ENCODE measurements around the gene ELK1. TPM values are rescaled to one million over a fixed set of nuclear protein-coding genes. Genes with fewer than 3 reads are reported as not detected.

Gene ELK1
- total and polyA plus RNA-seq, 2 of the 8 experiments (the other 6 are each of a cell fraction or from before 2014, with no cell fraction given): 31.9 to 42.2 TPM

GRCh38 chrX:47628982-47629381 lies 21.4 kb downstream of the ELK1 start (continued):
- TF ChIP-seq RNF2 (IDR thresholded peaks at IDR 0.05; ENCODE audit: borderline replicate concordance, low read depth, low read length, missing control alignments, poor library complexity, severe bottlenecking) (no peak), KDM1A (IDR thresholded peaks at IDR 0.05; ENCODE audit: borderline replicate concordance, low read length) (no peak), GTF2F1 (IDR thresholded peaks at IDR 0.05; ENCODE audit: borderline replicate concordance, low read depth, low read length) (no peak), USF2 (IDR thresholded peaks at IDR 0.05; ENCODE audit: low read length) (no peak), ATF3 (IDR thresholded peaks at IDR 0.05; ENCODE audit: insufficient read depth, low read depth, low read length) (no peak), ZNF274 (IDR thresholded peaks at IDR 0.05; ENCODE audit: borderline replicate concordance, extremely low read depth, low read length) (no peak), YY1 (IDR thresholded peaks at IDR 0.05; ENCODE audit: low read depth, low read length) (0 out of 2 replicates have a peak, but pooled peaks have one; percentile 56), CBX8 (IDR thresholded peaks at IDR 0.05; ENCODE audit: borderline replicate concordance, low read depth, low read length) (no peak), RFX5 (IDR thresholded peaks at IDR 0.05; ENCODE audit: borderline replicate concordance, low read depth, low read length) (no peak), RAD21 (IDR thresholded peaks at IDR 0.05 in 1 of 2, conservative IDR thresholded peaks at IDR 0.05 in 1 of 2; ENCODE audit: low read depth in 2 of 2, low read length in 2 of 2) (peak; percentile 55 to 71), RXRA (IDR thresholded peaks at IDR 0.05; ENCODE audit: insufficient read depth, low read depth, low read length) (no peak), NANOG (IDR thresholded peaks at IDR 0.05; ENCODE audit: insufficient read depth, low read depth, low read length, poor library complexity, severe bottlenecking) (no peak), ASH2L (IDR thresholded peaks at IDR 0.05; ENCODE audit: low read length) (no peak), SP1 (IDR thresholded peaks at IDR 0.05; ENCODE audit: low read depth, low read length) (peak; percentile 44; the same call in 1 of the 2 replicates), SRF (IDR thresholded peaks at IDR 0.05; ENCODE audit: low read depth, low read length) (no peak), KDM4A (IDR thresholded peaks at IDR 0.05; ENCODE audit: low read depth, low read length, severe bottlenecking) (no peak)
- TF ChIP-seq, protein P1, sequence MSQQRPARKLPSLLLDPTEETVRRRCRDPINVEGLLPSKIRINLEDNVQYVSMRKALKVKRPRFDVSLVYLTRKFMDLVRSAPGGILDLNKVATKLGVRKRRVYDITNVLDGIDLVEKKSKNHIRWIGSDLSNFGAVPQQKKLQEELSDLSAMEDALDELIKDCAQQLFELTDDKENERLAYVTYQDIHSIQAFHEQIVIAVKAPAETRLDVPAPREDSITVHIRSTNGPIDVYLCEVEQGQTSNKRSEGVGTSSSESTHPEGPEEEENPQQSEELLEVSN (IDR thresholded peaks at IDR 0.05): no peak
- TF ChIP-seq, protein P2, sequence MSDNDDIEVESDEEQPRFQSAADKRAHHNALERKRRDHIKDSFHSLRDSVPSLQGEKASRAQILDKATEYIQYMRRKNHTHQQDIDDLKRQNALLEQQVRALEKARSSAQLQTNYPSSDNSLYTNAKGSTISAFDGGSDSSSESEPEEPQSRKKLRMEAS (IDR thresholded peaks at IDR 0.05): no peak
- TF ChIP-seq, protein P3, sequence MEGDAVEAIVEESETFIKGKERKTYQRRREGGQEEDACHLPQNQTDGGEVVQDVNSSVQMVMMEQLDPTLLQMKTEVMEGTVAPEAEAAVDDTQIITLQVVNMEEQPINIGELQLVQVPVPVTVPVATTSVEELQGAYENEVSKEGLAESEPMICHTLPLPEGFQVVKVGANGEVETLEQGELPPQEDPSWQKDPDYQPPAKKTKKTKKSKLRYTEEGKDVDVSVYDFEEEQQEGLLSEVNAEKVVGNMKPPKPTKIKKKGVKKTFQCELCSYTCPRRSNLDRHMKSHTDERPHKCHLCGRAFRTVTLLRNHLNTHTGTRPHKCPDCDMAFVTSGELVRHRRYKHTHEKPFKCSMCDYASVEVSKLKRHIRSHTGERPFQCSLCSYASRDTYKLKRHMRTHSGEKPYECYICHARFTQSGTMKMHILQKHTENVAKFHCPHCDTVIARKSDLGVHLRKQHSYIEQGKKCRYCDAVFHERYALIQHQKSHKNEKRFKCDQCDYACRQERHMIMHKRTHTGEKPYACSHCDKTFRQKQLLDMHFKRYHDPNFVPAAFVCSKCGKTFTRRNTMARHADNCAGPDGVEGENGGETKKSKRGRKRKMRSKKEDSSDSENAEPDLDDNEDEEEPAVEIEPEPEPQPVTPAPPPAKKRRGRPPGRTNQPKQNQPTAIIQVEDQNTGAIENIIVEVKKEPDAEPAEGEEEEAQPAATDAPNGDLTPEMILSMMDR (IDR thresholded peaks at IDR 0.05; ENCODE audit: control extremely low read depth in 1 of 3, insufficient read depth in 1 of 3, low read depth in 1 of 3, low read length in 3 of 3): peak in 2 of 3 experiments; percentile 48 to 55; a peak in 3 of 4 replicates

Data from H1 (cell line).